Panc1 (cell line): Measurements from ENCODE around the gene CFAP97D1. TPM values are rescaled to one million over a fixed set of nuclear protein-coding genes. Genes with fewer than 3 reads are reported as not detected.

Experiments
- ATAC-seq: fragments of 200-7000 bp; cut with Tn5 transposase; 2 replicates; pipeline ENCODE4 v1.9.1; 2020; ENCODE audit warnings: mild to moderate bottlenecking, moderate library complexity
- BruUV-seq: library from RNA; stranded (reverse); fragments of 400-500 nt; replicated peaks from 2 replicates; lab custom pipeline; 2021; lab: Mats Ljungman, UMichigan
- CTCF ChIA-PET: fragments of 300-600 bp; sonication (Branson Sonifier 250); formaldehyde crosslinking; loops from one replicate; lab custom pipeline; 2022; ENCODE audit warnings: antibody characterized with exemption; lab: Charles Lee
- POLR2A ChIA-PET: fragments of 300-600 bp; sonication (Branson Sonifier 250); formaldehyde crosslinking; loops from one replicate; lab custom pipeline; 2022; ENCODE audit warnings: antibody characterized with exemption; lab: Charles Lee
- DNase-seq: peaks from one replicate; pipeline ENCODE4 v3.0.0-alpha.2; 2010; ENCODE audit warnings: low read depth, low spot score
- H3K27ac ChIP-seq: 2 replicates; pipeline ENCODE4 v1.5.1; 2011; ENCODE audit warnings: mild to moderate bottlenecking, low read length, inconsistent platforms
- H3K27me3 ChIP-seq: fragments of 200-500 bp; sonication (Bioruptor generic); 2 replicates; pipeline ENCODE4 v1.6.0; 2014; ENCODE audit warnings: low read length, inconsistent platforms; ENCODE audit not compliant: control insufficient read depth, insufficient read depth
- H3K36me3 ChIP-seq: fragments of 200-500 bp; sonication (Bioruptor generic); 2 replicates; pipeline ENCODE4 v1.5.1; 2014; ENCODE audit warnings: inconsistent platforms, mild to moderate bottlenecking, low read length, moderate library complexity; ENCODE audit not compliant: control insufficient read depth, insufficient read depth
- H3K4me1 ChIP-seq: 2 replicates; pipeline ENCODE4 v1.5.1; 2011; ENCODE audit warnings: inconsistent platforms, mild to moderate bottlenecking, low read length, moderate library complexity; ENCODE audit not compliant: control insufficient read depth, insufficient read depth
- H3K4me3 ChIP-seq, 2 experiments: 2 replicates each; pipeline ENCODE4 v1.5.1; 2011 to 2012; ENCODE audit warnings: low read depth in 2 of 2, low read length in 2 of 2, mild to moderate bottlenecking in 2 of 2, inconsistent platforms in 1 of 2, moderate library complexity in 1 of 2
- H3K9me3 ChIP-seq: fragments of 200-500 bp; sonication (Bioruptor generic); 2 replicates; pipeline ENCODE4 v1.5.1; 2014; ENCODE audit warnings: low read depth, mild to moderate bottlenecking, inconsistent platforms, low read length, moderate library complexity; ENCODE audit not compliant: control insufficient read depth, insufficient read depth
- POLR2AphosphoS5 ChIP-seq: IDR thresholded peaks from 2 replicates; pipeline ENCODE4 v1.6.1; 2012; ENCODE audit warnings: mild to moderate bottlenecking, low read depth, low read length, moderate library complexity
- SIN3A ChIP-seq: IDR thresholded peaks from 2 replicates; pipeline ENCODE4 v1.6.1; 2012; ENCODE audit warnings: low read depth, mild to moderate bottlenecking, low read length, moderate library complexity, borderline replicate concordance; ENCODE audit not compliant: insufficient read depth
- TCF7L2 ChIP-seq: IDR thresholded peaks from 2 replicates; pipeline ENCODE4 v1.6.1; 2011; ENCODE audit warnings: mild to moderate bottlenecking, low read depth, low read length, inconsistent platforms
- in situ Hi-C: cut with HindIII; loops from 2 replicates; pipeline ENCODE4 v1.10.0; 2016; ENCODE audit warnings: low sequenced_read_pairs, low pct_unique_long_range_greater_than_20kb
- intact Hi-C: fragments of 100-400 bp; cut with micrococcal nuclease; formaldehyde crosslinking; loops from one replicate; pipeline ENCODE4 v1.10.0; 2022; ENCODE audit not compliant: unreplicated experiment
- total RNA-seq: library from RNA; stranded (reverse); gene quantifications from one replicate; pipeline ENCODE4 v1.2.1, GENCODE V29; 2021; ENCODE audit not compliant: unreplicated experiment
- TF ChIP-seq, protein P1 (sequence below): fragments of 450-650 bp; IDR thresholded peaks from 2 replicates; pipeline ENCODE4 v1.5.1; 2017; ENCODE audit warnings: mild to moderate bottlenecking
- TF ChIP-seq, protein P2 (sequence below), 2 experiments: IDR thresholded peaks; 2 replicates each; pipeline ENCODE4 v1.6.1; 2011 to 2012; ENCODE audit warnings: low read depth in 2 of 2, control low read depth in 1 of 2, low read length in 1 of 2, mild to moderate bottlenecking in 1 of 2, moderate library complexity in 1 of 2; ENCODE audit not compliant: insufficient read depth in 1 of 2

The CFAP97D1 gene
- total RNA-seq, 1 experiment from 2014 or later, result not detected

DNA sequence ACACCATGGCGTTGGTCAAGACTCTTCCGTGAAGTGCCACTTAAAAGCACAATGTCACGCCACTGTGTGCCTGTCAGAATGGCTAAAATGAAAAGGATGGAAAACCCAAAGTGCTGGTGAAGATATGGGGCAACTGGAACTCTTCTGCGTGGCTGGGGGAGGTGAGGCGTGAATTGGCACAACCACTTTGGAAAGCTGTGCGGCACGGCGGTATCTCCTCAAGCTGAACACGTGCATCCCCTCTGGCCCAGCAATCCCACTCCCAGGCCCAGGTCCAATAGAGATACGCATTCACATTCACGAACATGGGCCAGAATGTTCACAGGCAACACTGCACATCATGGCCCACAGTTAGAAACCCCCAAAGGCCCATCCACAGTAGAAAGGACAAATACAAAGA is 10.4 kb upstream of the CFAP97D1 start:
- DNase-seq, result no peak
- H3K4me1 ChIP-seq, result no peaks in the 10 kb centered on the region
- TF ChIP-seq, protein P1, sequence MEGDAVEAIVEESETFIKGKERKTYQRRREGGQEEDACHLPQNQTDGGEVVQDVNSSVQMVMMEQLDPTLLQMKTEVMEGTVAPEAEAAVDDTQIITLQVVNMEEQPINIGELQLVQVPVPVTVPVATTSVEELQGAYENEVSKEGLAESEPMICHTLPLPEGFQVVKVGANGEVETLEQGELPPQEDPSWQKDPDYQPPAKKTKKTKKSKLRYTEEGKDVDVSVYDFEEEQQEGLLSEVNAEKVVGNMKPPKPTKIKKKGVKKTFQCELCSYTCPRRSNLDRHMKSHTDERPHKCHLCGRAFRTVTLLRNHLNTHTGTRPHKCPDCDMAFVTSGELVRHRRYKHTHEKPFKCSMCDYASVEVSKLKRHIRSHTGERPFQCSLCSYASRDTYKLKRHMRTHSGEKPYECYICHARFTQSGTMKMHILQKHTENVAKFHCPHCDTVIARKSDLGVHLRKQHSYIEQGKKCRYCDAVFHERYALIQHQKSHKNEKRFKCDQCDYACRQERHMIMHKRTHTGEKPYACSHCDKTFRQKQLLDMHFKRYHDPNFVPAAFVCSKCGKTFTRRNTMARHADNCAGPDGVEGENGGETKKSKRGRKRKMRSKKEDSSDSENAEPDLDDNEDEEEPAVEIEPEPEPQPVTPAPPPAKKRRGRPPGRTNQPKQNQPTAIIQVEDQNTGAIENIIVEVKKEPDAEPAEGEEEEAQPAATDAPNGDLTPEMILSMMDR, result no peak
- TF ChIP-seq TCF7L2, result no peak
- TF ChIP-seq POLR2AphosphoS5, result no peak
- TF ChIP-seq SIN3A, result no peak
- no peak overlapping the region for H3K4me3 ChIP-seq
- H3K9me3 ChIP-seq, result no peaks in the 10 kb centered on the region
- in situ Hi-C loops, result no loop called here
- no peak overlapping the region for H3K27ac ChIP-seq
- ChIA-PET CTCF (no interaction called here), POLR2A (no interaction called here)
- BruUV-seq, result no TSS peak
- no peak for ATAC-seq
- intact Hi-C loops, result no loop called here
- H3K27me3 ChIP-seq, result no peaks in the 10 kb centered on the region
- H3K36me3 ChIP-seq, result no peaks in the 10 kb centered on the region

DNA sequence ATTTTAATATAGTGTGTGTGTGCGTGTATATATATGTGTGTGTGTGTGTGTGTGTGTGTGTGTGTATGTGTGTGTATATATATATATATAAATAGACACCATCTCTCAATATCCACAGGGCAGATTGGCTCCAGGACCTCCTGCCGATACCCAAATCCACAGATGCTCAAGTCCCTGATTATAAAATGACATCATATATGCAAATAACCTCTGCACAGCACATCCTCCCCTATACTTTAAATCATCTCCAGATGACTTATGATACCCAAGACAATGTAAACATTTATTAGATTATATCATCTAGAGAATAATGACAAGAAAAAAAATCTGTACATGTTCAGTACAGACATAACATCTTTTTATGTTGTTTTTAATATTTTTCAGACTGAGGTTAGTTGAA is 9.3 kb upstream of the CFAP97D1 start:
- H3K9me3 ChIP-seq, result no peaks in the 10 kb centered on the region
- H3K27me3 ChIP-seq, result no peaks in the 10 kb centered on the region
- H3K27ac ChIP-seq, result no peak overlapping the region
- DNase-seq, result no peak
- ChIA-PET CTCF (no interaction called here), POLR2A (no interaction called here)
- BruUV-seq, result no TSS peak
- in situ Hi-C loops, result no loop called here
- no peaks in the 10 kb centered on the region for H3K36me3 ChIP-seq
- H3K4me1 ChIP-seq, result no peaks in the 10 kb centered on the region
- intact Hi-C loops, result no loop called here
- ATAC-seq, result no peak
- H3K4me3 ChIP-seq, result no peak overlapping the region
- TF ChIP-seq POLR2AphosphoS5 (no peak), TCF7L2 (no peak), SIN3A (no peak)
- TF ChIP-seq, protein P2, sequence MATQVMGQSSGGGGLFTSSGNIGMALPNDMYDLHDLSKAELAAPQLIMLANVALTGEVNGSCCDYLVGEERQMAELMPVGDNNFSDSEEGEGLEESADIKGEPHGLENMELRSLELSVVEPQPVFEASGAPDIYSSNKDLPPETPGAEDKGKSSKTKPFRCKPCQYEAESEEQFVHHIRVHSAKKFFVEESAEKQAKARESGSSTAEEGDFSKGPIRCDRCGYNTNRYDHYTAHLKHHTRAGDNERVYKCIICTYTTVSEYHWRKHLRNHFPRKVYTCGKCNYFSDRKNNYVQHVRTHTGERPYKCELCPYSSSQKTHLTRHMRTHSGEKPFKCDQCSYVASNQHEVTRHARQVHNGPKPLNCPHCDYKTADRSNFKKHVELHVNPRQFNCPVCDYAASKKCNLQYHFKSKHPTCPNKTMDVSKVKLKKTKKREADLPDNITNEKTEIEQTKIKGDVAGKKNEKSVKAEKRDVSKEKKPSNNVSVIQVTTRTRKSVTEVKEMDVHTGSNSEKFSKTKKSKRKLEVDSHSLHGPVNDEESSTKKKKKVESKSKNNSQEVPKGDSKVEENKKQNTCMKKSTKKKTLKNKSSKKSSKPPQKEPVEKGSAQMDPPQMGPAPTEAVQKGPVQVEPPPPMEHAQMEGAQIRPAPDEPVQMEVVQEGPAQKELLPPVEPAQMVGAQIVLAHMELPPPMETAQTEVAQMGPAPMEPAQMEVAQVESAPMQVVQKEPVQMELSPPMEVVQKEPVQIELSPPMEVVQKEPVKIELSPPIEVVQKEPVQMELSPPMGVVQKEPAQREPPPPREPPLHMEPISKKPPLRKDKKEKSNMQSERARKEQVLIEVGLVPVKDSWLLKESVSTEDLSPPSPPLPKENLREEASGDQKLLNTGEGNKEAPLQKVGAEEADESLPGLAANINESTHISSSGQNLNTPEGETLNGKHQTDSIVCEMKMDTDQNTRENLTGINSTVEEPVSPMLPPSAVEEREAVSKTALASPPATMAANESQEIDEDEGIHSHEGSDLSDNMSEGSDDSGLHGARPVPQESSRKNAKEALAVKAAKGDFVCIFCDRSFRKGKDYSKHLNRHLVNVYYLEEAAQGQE (IDR thresholded peaks at IDR 0.05; ENCODE audit: insufficient read depth in 1 of 2, low read depth in 2 of 2, low read length in 1 of 2), result no peak
- TF ChIP-seq, protein P1, result no peak
